Measurements from ENCODE around the gene ITIH1. TPM values are rescaled to one million over a fixed set of nuclear protein-coding genes. Genes with fewer than 3 reads are reported as not detected.

ITIH1 gene
- total RNA-seq, 1 experiment from 2014 or later: not detected

GRCh38 chr3:52771334-52771681, 6.1 kb upstream of the ITIH1 start:
- H3K4me3 ChIP-seq (ENCODE audit: low read depth, low read length): peak overlapping the region; percentile 88
- Mint-ChIP-seq H3K9me3 (ENCODE audit: unreplicated experiment) (no peaks in the 10 kb centered on the region), H3K36me3 (ENCODE audit: insufficient read depth, unreplicated experiment) (peaks cover 14% of the 10 kb centered on the region), H3K4me3 (ENCODE audit: unreplicated experiment) (peak overlapping the region; percentile 81), H3K27ac (ENCODE audit: unreplicated experiment) (peak overlapping the region; percentile 69), H3K4me1 (ENCODE audit: low read depth, unreplicated experiment) (peaks cover 32% of the 10 kb centered on the region), H3K27me3 (ENCODE audit: insufficient read depth, unreplicated experiment) (no peaks in the 10 kb centered on the region)
- CTCF ChIA-PET: interaction anchor here (0.7 to 1.6 kb wide), 3 partner anchors 21 to 60 kb away, joined by 4 to 19 read pairs (median 5); no protein-coding TSS in a partner anchor
- no peaks in the 10 kb centered on the region for H3K9me3 ChIP-seq
- peaks cover 18% of the 10 kb centered on the region for H3K4me1 ChIP-seq
- TF ChIP-seq CTCF (IDR thresholded peaks at IDR 0.05; ENCODE audit: insufficient read depth in 1 of 2, low read depth in 1 of 2, low read length in 1 of 2, severe bottlenecking in 1 of 2, unreplicated experiment in 1 of 2): no peak
- DNase-seq: no peak
- BruUV-seq (replicated peaks): TSS peak; percentile 88
- H3K36me3 ChIP-seq (ENCODE audit: control insufficient read depth, insufficient read depth, low read length): no peaks in the 10 kb centered on the region
- no peaks in the 10 kb centered on the region for H3K27me3 ChIP-seq (replicated peaks; ENCODE audit: control insufficient read depth, insufficient read depth, low read length)
- POLR2A ChIA-PET: interaction anchor here (0.9 kb wide), 1 partner anchor 30 kb away, joined by 3 read pairs; no protein-coding TSS in a partner anchor
- intact Hi-C loops (cut with micrococcal nuclease; ENCODE audit: unreplicated experiment): loop anchor here (2.0 kb wide), 1 partner anchor 49 kb away; no protein-coding TSS in a partner anchor

- H3K4me1 Mint-ChIP-seq (ENCODE audit: low read depth, unreplicated experiment): peaks cover 35% of the 10 kb centered on the region
- no peak for TF ChIP-seq CTCF (IDR thresholded peaks at IDR 0.05; ENCODE audit: insufficient read depth in 1 of 2, low read depth in 1 of 2, low read length in 1 of 2, severe bottlenecking in 1 of 2, unreplicated experiment in 1 of 2)
- CTCF ChIA-PET: interaction anchor here (0.7 to 1.6 kb wide), 3 partner anchors 21 to 60 kb away, joined by 4 to 19 read pairs (median 5); no protein-coding TSS in a partner anchor
- no peaks in the 10 kb centered on the region for H3K9me3 Mint-ChIP-seq (ENCODE audit: unreplicated experiment)
- intact Hi-C loops (cut with micrococcal nuclease; ENCODE audit: unreplicated experiment): loop anchor here (2.0 kb wide), 1 partner anchor 49 kb away; no protein-coding TSS in a partner anchor
- BruUV-seq (replicated peaks): no TSS peak
- H3K4me3 ChIP-seq (ENCODE audit: low read depth, low read length): no peak overlapping the region; the same call in 1 of the 2 replicates
- peaks cover 14% of the 10 kb centered on the region for H3K36me3 Mint-ChIP-seq (ENCODE audit: insufficient read depth, unreplicated experiment)
- POLR2A ChIA-PET: interaction anchor here (0.9 kb wide), 1 partner anchor 30 kb away, joined by 3 read pairs; no protein-coding TSS in a partner anchor
- peaks cover 20% of the 10 kb centered on the region for H3K4me1 ChIP-seq
- no peak for DNase-seq
- no peaks in the 10 kb centered on the region for H3K27me3 Mint-ChIP-seq (ENCODE audit: insufficient read depth, unreplicated experiment)
- no peaks in the 10 kb centered on the region for H3K9me3 ChIP-seq
- peak overlapping the region; percentile 69 for H3K27ac Mint-ChIP-seq (ENCODE audit: unreplicated experiment)
- no peaks in the 10 kb centered on the region for H3K27me3 ChIP-seq (replicated peaks; ENCODE audit: control insufficient read depth, insufficient read depth, low read length)
- H3K4me3 Mint-ChIP-seq (ENCODE audit: unreplicated experiment): peak overlapping the region; percentile 81
- no peaks in the 10 kb centered on the region for H3K36me3 ChIP-seq (ENCODE audit: control insufficient read depth, insufficient read depth, low read length)
These were observed 5.7 kb upstream of the ITIH1 start for GRCh38 chr3:52771702-52772101.

- no peak for TF ChIP-seq CTCF (IDR thresholded peaks at IDR 0.05; ENCODE audit: insufficient read depth in 1 of 2, low read depth in 1 of 2, low read length in 1 of 2, severe bottlenecking in 1 of 2, unreplicated experiment in 1 of 2)
- ChIA-PET POLR2A (no interaction called here), CTCF (interaction anchor here (0.6 kb wide), 1 partner anchor 81 kb away, joined by 4 read pairs; no protein-coding TSS in a partner anchor)
- H3K36me3 ChIP-seq (ENCODE audit: control insufficient read depth, insufficient read depth, low read length): no peaks in the 10 kb centered on the region
- H3K9me3 ChIP-seq: no peaks in the 10 kb centered on the region
- H3K27me3 Mint-ChIP-seq (ENCODE audit: insufficient read depth, unreplicated experiment): no peaks in the 10 kb centered on the region
- peaks cover 3% of the 10 kb centered on the region for H3K36me3 Mint-ChIP-seq (ENCODE audit: insufficient read depth, unreplicated experiment)
- H3K4me1 Mint-ChIP-seq (ENCODE audit: low read depth, unreplicated experiment): peaks cover 35% of the 10 kb centered on the region
- no peak for DNase-seq
- peak overlapping the region; percentile 52 for H3K27ac Mint-ChIP-seq (ENCODE audit: unreplicated experiment)
- H3K9me3 Mint-ChIP-seq (ENCODE audit: unreplicated experiment): no peaks in the 10 kb centered on the region
- BruUV-seq (replicated peaks): no TSS peak
- H3K4me3 Mint-ChIP-seq (ENCODE audit: unreplicated experiment): no peak overlapping the region
- no peaks in the 10 kb centered on the region for H3K27me3 ChIP-seq (replicated peaks; ENCODE audit: control insufficient read depth, insufficient read depth, low read length)
- intact Hi-C loops (cut with micrococcal nuclease; ENCODE audit: unreplicated experiment): no loop called here
- H3K4me3 ChIP-seq (ENCODE audit: low read depth, low read length): no peak overlapping the region
- H3K4me1 ChIP-seq: peaks cover 26% of the 10 kb centered on the region
These were observed 3.9 kb upstream of the ITIH1 start for GRCh38 chr3:52773361-52774065.

Data from Caco-2 (cell line).